Panc1 (cell line): ENCODE results near the gene HSP90AB1.

Experiments
- POLR2AphosphoS5 ChIP-seq: IDR thresholded peaks from 2 replicates; pipeline ENCODE4 v1.6.1; 2012; ENCODE audit warnings: mild to moderate bottlenecking, low read depth, low read length, moderate library complexity
- TF ChIP-seq, protein P1 (sequence below): fragments of 450-650 bp; IDR thresholded peaks from 2 replicates; pipeline ENCODE4 v1.5.1; 2017; ENCODE audit warnings: mild to moderate bottlenecking

- TF ChIP-seq, protein P1, sequence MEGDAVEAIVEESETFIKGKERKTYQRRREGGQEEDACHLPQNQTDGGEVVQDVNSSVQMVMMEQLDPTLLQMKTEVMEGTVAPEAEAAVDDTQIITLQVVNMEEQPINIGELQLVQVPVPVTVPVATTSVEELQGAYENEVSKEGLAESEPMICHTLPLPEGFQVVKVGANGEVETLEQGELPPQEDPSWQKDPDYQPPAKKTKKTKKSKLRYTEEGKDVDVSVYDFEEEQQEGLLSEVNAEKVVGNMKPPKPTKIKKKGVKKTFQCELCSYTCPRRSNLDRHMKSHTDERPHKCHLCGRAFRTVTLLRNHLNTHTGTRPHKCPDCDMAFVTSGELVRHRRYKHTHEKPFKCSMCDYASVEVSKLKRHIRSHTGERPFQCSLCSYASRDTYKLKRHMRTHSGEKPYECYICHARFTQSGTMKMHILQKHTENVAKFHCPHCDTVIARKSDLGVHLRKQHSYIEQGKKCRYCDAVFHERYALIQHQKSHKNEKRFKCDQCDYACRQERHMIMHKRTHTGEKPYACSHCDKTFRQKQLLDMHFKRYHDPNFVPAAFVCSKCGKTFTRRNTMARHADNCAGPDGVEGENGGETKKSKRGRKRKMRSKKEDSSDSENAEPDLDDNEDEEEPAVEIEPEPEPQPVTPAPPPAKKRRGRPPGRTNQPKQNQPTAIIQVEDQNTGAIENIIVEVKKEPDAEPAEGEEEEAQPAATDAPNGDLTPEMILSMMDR: peak; percentile 98
- peak; percentile 77 for TF ChIP-seq POLR2AphosphoS5
Measured at GRCh38 chr6:44257025-44257752, 10.3 kb downstream of the HSP90AB1 start, which contains the start of gene SLC35B2.
